HCT116 (cell line): Measurements from ENCODE around the gene DOCK3. TPM values are rescaled to one million over a fixed set of nuclear protein-coding genes. Genes with fewer than 3 reads are reported as not detected.

Experiments
- ATAC-seq: fragments of 200-7000 bp; cut with Tn5 transposase; 2 replicates; pipeline ENCODE4 v1.9.1; 2020; ENCODE audit warnings: mild to moderate bottlenecking, moderate library complexity
- BruUV-seq: library from RNA; stranded (reverse); fragments of 400-500 nt; replicated peaks from 2 replicates; lab custom pipeline; 2021; lab: Mats Ljungman, UMichigan
- CTCF ChIA-PET: fragments of 300-600 bp; sonication (Branson Sonifier 250); formaldehyde crosslinking; loops from one replicate; lab custom pipeline; 2021; ENCODE audit warnings: antibody characterized with exemption; lab: Charles Lee
- POLR2A ChIA-PET: fragments of 300-600, 350-600 bp; sonication (Branson Sonifier 250); formaldehyde crosslinking; loops from one replicate; lab custom pipeline; 2021; ENCODE audit warnings: antibody characterized with exemption; lab: Charles Lee
- RAD21 ChIA-PET, 2 experiments: fragments of 300-600 bp; sonication (Branson Sonifier 250); formaldehyde crosslinking; loops; one replicate each; lab custom pipeline; 2023; ENCODE audit warnings: low total read pairs in 2 of 2; ENCODE audit not compliant: uncharacterized antibody in 2 of 2, unreplicated experiment in 2 of 2, low non-redundant PET in 1 of 2; lab: Charles Lee
- DNase-seq: peaks from one replicate; pipeline ENCODE4 v3.0.0-alpha.2; 2010; ENCODE audit warnings: low read depth, low spot score
- H2AFZ ChIP-seq: fragments of 200-600 bp; shearing (Covaris generic), sonication (generic); 2 replicates; pipeline ENCODE4 v1.6.1; 2017; ENCODE audit warnings: low read depth, mixed run types, mixed read lengths, antibody characterized with exemption, low read length; ENCODE audit not compliant: poor library complexity, severe bottlenecking
- H3K27ac ChIP-seq: 2 replicates; pipeline ENCODE4 v1.5.1; 2012; ENCODE audit warnings: low read depth, low read length
- H3K27me3 ChIP-seq: fragments of 200-600 bp; sonication (generic); 2 replicates; pipeline ENCODE4 v1.6.1; 2016; ENCODE audit warnings: mixed run types, low read length, mixed read lengths; ENCODE audit not compliant: insufficient read depth
- H3K36me3 ChIP-seq, 2 experiments: fragments of 200-500 bp in 1 of 2; fragments of 200-600 bp in 1 of 2; sonication (Bioruptor generic) in 1 of 2; sonication (generic) in 1 of 2; 2 replicates each; pipeline versions ENCODE4 v1.5.1 to v1.6.1; 2014 to 2016; ENCODE audit warnings: low read length in 2 of 2, inconsistent platforms in 1 of 2, mixed read lengths in 1 of 2, mixed run types in 1 of 2; ENCODE audit not compliant: insufficient read depth in 2 of 2, control insufficient read depth in 1 of 2
- H3K4me1 ChIP-seq, 2 experiments: fragments of 200-600 bp in 1 of 2; sonication (generic) in 1 of 2; 2 replicates each; pipeline versions ENCODE4 v1.5.1 to v1.6.1; 2012 to 2017; ENCODE audit warnings: low read length in 2 of 2, inconsistent platforms in 1 of 2, mild to moderate bottlenecking in 1 of 2, mixed read lengths in 1 of 2, mixed run types in 1 of 2, moderate library complexity in 1 of 2; ENCODE audit not compliant: insufficient read depth in 2 of 2, control insufficient read depth in 1 of 2
- H3K4me2 ChIP-seq: fragments of 200-600 bp; sonication (generic); 2 replicates; pipeline ENCODE4 v1.6.1; 2017; ENCODE audit warnings: mixed run types, low read length, mixed read lengths
- H3K4me3 ChIP-seq, 2 experiments: fragments of 200-600 bp in 1 of 2; sonication (generic) in 1 of 2; replicated peaks in 1 of 2; 2 replicates each; pipeline ENCODE4 v1.5.1; 2011 to 2016; ENCODE audit warnings: low read length in 2 of 2, control low read depth in 1 of 2, low read depth in 1 of 2, mild to moderate bottlenecking in 1 of 2, mixed read lengths in 1 of 2, mixed run types in 1 of 2
- H3K79me2 ChIP-seq: fragments of 200-600 bp; sonication (generic); 2 replicates; pipeline ENCODE4 v1.6.1; 2017; ENCODE audit warnings: mild to moderate bottlenecking, mixed run types, low read length, moderate library complexity, mixed read lengths; ENCODE audit not compliant: insufficient read depth
- H3K9ac ChIP-seq: fragments of 200-600 bp; sonication (generic); 2 replicates; pipeline ENCODE4 v1.6.1; 2016; ENCODE audit warnings: low read length, mixed read lengths
- H3K9me2 ChIP-seq: fragments of 200-600 bp; sonication (generic), shearing (Covaris generic); 2 replicates; pipeline ENCODE4 v1.6.1; 2017; ENCODE audit warnings: mixed run types, mild to moderate bottlenecking, moderate library complexity; ENCODE audit not compliant: insufficient read depth
- H3K9me3 ChIP-seq, 2 experiments: fragments of 200-500 bp in 1 of 2; fragments of 200-600 bp in 1 of 2; sonication (Bioruptor generic) in 1 of 2; sonication (generic) in 1 of 2; 2 replicates each; pipeline ENCODE4 v1.6.1; 2014 to 2017; ENCODE audit warnings: low read length in 2 of 2, mixed read lengths in 2 of 2, inconsistent platforms in 1 of 2, low read depth in 1 of 2, mild to moderate bottlenecking in 1 of 2, mixed run types in 1 of 2, moderate library complexity in 1 of 2; ENCODE audit not compliant: control insufficient read depth in 1 of 2, insufficient read depth in 1 of 2
- H4K20me1 ChIP-seq: fragments of 200-600 bp; sonication (generic), shearing (Covaris generic); 2 replicates; pipeline ENCODE4 v1.6.1; 2017; ENCODE audit warnings: mixed run types, mild to moderate bottlenecking, moderate library complexity; ENCODE audit not compliant: insufficient read depth
- CTCF ChIP-seq, 3 experiments: fragments of 200-600 bp in 1 of 3; sonication (generic) in 1 of 3; IDR thresholded peaks in 2 of 3; conservative IDR thresholded peaks in 1 of 3; 2 replicates each; pipeline ENCODE4 v1.5.1; 2012 to 2017; ENCODE audit warnings: low read depth in 2 of 3, low read length in 2 of 3, antibody characterized with exemption in 1 of 3, borderline replicate concordance in 1 of 3, control low read depth in 1 of 3, mild to moderate bottlenecking in 1 of 3, mixed read lengths in 1 of 3, mixed run types in 1 of 3, moderate library complexity in 1 of 3; ENCODE audit not compliant: insufficient read depth in 1 of 3
- EGR1 ChIP-seq: IDR thresholded peaks from 2 replicates; pipeline ENCODE4 v1.6.1; 2012; ENCODE audit warnings: low read depth
- EZH2 ChIP-seq: fragments of 200-600 bp; sonication (generic); IDR thresholded peaks from 2 replicates; pipeline ENCODE4 v1.6.1; 2017; ENCODE audit warnings: antibody characterized with exemption, mixed run types
- FOSL1 ChIP-seq: IDR thresholded peaks from 2 replicates; pipeline ENCODE4 v1.6.1; 2012; ENCODE audit warnings: low read depth
- JUND ChIP-seq: IDR thresholded peaks from 2 replicates; pipeline ENCODE4 v1.6.1; 2012
- POLR2A ChIP-seq: IDR thresholded peaks from 2 replicates; pipeline ENCODE4 v1.7.0; 2011; ENCODE audit warnings: borderline replicate concordance; ENCODE audit not compliant: insufficient read depth, insufficient read length; ENCODE audit errors: extremely low read depth
- POLR2AphosphoS5 ChIP-seq: IDR thresholded peaks from 2 replicates; pipeline ENCODE4 v1.6.1; 2011; ENCODE audit warnings: mild to moderate bottlenecking, low read depth, low read length, moderate library complexity
- SP1 ChIP-seq: IDR thresholded peaks from 2 replicates; pipeline ENCODE4 v1.6.1; 2012; ENCODE audit warnings: low read depth
- TCF7L2 ChIP-seq: IDR thresholded peaks from 2 replicates; pipeline ENCODE4 v1.7.0; 2011; ENCODE audit warnings: borderline replicate concordance, inconsistent platforms; ENCODE audit not compliant: insufficient read depth, insufficient read length; ENCODE audit errors: extremely low read depth
- YY1 ChIP-seq: IDR thresholded peaks from 2 replicates; pipeline ENCODE4 v1.6.1; 2011; ENCODE audit warnings: low read length, low read depth, moderate library complexity, mild to moderate bottlenecking; ENCODE audit not compliant: insufficient replicate concordance; ENCODE audit errors: extremely low read depth
- ZFX ChIP-seq: fragments of 450-650 bp; IDR thresholded peaks from 2 replicates; pipeline ENCODE4 v1.6.1; 2017
- ZNF274 ChIP-seq: fragments of 200-500 bp; sonication (Bioruptor generic); IDR thresholded peaks from 2 replicates; pipeline ENCODE4 v1.6.1; 2014; ENCODE audit warnings: mild to moderate bottlenecking, low read depth, low read length, inconsistent platforms
- intact Hi-C: fragments of 100-400 bp; cut with micrococcal nuclease; formaldehyde crosslinking; loops from 2 replicates; pipeline ENCODE4 v1.10.0; 2022
- total RNA-seq: library from RNA; stranded (reverse); gene quantifications from one replicate; pipeline ENCODE4 v1.2.1, GENCODE V29; 2021; ENCODE audit not compliant: unreplicated experiment

Gene DOCK3
- total RNA-seq, 1 experiment from 2014 or later = 4.2 TPM

GRCh38 chr3:50648944-50649343, 25.8 kb upstream of the DOCK3 start:
- no peak for DNase-seq
- Histone ChIP-seq H2AFZ (no peak overlapping the region), H3K4me2 (no peak overlapping the region), H3K4me3 (no peak overlapping the region), H3K4me1 (peaks cover 0 to 6% of the 10 kb centered on the region in 2 experiments; a peak in 2 of 4 replicates), H3K9me2 (no peaks in the 10 kb centered on the region), H3K79me2 (no peaks in the 10 kb centered on the region), H3K27me3 (no peaks in the 10 kb centered on the region), H3K9me3 (no peaks in the 10 kb centered on the region), H3K9ac (no peak overlapping the region), H4K20me1 (no peaks in the 10 kb centered on the region), H3K27ac (no peak overlapping the region), H3K36me3 (peaks cover 0 to 8% of the 10 kb centered on the region in 2 experiments; a peak in 3 of 4 replicates)
- no peak for ATAC-seq
- BruUV-seq = TSS peak; percentile 23
- ChIA-PET CTCF (no interaction called here), POLR2A (interaction anchor here (1.6 kb wide), 1 partner anchor 736 kb away, joined by 4 read pairs; the partner anchor contains the start of gene MANF), RAD21 (no interaction called here)
- intact Hi-C loops = no loop called here
- TF ChIP-seq EGR1 = no peak
- no peak for TF ChIP-seq SP1
- TF ChIP-seq ZNF274 = no peak
- TF ChIP-seq POLR2A = no peak
- TF ChIP-seq EZH2 = no peak
- TF ChIP-seq ZFX = no peak
- TF ChIP-seq FOSL1 = no peak
- no peak for TF ChIP-seq POLR2AphosphoS5
- no peak for TF ChIP-seq TCF7L2
- TF ChIP-seq CTCF (IDR thresholded peaks at IDR 0.05 in 2 of 3, conservative IDR thresholded peaks at IDR 0.05 in 1 of 3; ENCODE audit: borderline replicate concordance in 1 of 3, insufficient read depth in 1 of 3, low read depth in 2 of 3, low read length in 2 of 3) = no peak
- TF ChIP-seq YY1 = no peak
- TF ChIP-seq JUND = no peak
